GM03348 (cell line): Measurements from ENCODE around the gene RABGAP1L.

ENCODE experiments used
- DNase-seq: peaks from one replicate; pipeline ENCODE4 v3.0.0; 2012; ENCODE audit warnings: low spot score

RABGAP1L gene

GRCh38 chr1:174935961-174936727 lies 776.8 kb downstream of the RABGAP1L start:
- no peak for DNase-seq

- peak; percentile 6 for DNase-seq
Measured at GRCh38 chr1:174938281-174939007, 779.1 kb downstream of the RABGAP1L start.

DNA sequence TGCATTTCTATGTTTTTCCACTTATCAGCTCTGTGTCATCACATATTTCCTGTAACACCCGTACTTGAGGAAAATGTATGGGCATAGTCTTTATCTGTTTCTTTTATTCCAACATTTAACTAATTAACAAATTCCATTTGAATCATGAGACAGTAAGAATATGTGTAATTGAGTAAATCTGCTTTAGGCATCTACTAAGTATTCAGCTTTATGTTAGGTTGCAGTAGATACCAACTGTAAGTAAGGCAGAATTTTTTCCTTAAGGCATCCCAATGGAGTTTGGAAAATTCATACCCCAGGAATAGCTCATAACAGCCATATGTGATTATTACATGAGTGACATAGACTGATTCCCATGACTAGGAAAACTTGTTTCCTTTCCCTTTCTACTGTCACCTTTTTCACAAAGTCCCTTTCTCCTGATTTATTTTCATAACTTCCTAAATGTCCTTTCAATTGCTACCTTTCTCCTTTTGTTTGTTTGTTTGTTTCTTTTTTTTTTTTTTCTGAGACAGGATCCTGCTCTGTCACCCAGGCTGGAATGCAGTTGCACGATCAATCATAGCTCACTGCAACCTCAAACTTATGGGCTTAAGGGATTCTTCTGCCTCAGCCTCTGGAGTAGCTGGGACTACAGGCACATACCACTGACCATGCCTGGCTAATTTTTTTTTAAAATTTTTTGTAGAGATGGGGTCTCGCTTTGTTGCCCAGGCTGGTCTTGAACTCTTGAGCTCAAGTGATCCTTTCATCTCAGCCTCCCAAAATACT lies 780.6 kb downstream of the RABGAP1L start:
- no peak for DNase-seq

DNA sequence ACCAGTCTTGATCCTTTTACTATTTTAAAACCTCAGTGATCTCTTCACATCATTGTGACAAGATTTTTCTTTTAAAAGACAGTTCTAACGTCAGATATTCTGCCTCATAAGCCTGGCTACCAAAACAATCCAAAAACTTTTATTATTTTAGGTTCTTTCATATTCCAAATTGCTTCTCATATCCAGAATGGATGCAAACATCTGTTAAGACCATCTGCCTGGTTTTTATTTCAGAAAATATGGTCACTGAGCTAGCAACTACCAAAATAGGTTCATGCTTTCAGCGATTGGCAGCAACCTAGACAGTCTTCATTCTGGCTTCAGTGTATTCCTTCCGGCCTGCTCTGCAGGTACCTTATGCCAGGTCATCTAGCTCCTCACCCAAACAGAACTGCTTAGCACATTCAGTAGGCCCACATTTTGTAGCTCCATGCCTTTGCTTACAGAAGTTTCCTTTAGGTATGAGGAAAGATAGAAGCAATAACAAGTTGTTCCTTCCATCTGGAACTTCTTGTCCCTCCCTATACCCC lies 781.4 kb downstream of the RABGAP1L start:
- no peak for DNase-seq

DNA sequence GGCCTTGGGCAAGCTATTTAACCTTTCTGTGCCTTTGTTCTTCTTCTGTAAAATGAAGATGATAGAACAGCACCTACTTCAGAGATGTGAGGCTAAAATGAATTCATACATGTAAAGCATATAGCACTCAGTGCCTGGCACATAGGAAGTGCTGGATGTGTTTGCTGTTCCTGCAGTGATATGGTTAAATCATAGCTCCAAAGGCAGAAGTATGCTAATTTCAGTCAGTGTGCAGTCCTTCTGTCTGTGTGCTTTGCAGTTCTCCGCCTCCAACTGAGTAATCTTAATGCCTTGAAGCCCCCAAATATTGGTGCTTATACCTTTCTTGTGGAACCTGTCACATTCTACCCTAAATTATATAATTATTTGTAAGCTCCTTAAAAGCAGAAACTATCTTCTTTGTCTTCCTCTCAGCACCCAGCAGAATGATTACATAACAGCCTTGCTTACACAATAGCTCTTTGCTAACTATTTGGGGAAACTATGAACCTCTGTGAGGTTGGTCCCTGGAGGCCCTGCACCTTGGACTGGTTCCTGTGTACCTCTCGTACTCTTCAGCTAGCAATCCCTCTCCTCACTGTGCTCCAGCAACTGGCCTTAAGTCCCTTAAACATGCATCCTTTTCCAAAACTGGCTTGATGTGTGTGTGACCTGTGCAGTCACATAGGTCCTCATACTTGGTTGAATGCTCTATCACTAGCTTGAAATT lies 783.4 kb downstream of the RABGAP1L start:
- peak; percentile 41 for DNase-seq

GRCh38 chr1:174946031-174946430 lies 786.7 kb downstream of the RABGAP1L start:
- no peak for DNase-seq

DNA sequence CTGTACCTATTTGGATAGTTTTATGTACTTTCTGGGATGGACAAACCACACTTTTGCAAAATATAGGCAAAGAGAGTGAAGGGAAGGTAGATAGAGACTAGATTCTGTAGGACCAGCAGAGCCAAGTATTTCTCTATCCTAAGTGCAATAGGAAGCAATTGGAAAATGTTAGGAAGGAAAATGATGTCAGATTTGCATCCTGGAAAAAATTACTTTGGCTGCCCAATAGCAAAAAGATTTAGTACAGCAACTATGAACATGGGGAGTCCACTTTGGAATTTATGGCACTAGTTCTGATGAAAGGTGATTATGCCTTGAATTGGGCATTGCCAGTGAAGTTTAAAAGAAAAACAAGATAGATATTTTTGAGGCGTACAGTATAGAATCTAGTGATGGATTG lies 789.7 kb downstream of the RABGAP1L start:
- DNase-seq = no peak

DNA sequence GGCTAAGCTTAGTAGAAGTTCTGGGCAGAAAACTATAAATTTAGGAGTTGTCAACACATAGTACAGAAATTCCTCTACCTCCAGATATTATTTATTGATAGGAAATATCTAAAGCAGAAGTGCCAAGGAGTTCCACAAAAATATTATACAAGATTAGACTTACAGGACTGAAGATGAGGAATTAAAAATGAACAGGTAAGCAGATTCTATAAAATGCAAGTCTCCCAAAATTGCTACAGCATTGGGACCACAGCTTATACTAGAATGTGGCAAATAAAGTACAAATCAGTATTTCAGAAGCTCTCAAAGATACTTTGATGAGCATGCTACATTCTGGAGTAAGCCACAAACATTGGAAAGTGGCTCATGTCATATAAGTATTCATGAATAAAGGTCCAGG lies 790.3 kb downstream of the RABGAP1L start:
- no peak for DNase-seq

DNA sequence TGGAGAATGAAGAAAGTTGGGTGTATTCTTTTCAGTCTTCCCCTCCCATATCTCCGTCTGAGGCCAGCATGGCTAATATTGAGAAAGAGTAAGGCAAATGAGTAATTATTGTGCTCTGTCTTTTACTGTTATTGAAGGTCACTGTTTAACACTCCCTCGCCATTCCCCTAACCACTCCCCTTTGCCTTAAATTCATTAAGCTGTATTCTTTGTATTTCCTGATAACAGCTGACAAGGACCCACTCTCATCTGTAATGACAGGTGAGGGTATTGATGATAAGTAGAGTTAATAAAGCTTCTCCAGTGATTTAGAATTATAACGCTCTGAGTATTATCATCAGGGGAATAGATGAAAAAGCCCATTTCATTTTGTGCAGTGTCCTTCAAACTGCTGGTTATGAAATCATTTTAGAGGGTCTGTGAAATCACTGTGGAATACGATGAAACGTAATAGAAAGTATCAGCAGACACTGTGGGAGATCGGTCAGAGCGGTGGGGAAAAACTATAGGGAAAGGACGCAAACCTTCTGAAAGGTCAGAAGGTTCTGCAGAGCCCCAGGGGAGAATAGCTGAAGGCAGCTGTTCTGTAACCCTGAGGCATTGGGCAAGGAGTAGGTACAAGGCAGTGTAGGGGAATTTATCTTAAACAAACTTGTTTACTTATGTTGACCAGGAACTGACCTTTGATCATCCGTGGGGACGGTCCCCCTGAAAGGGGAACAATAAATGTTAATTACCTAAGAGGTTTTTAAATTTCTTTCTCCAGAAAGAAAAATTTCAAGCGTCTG lies 794.2 kb downstream of the RABGAP1L start:
- DNase-seq = no peak

GRCh38 chr1:174954073-174954460 lies 794.7 kb downstream of the RABGAP1L start:
- DNase-seq = no peak

DNA sequence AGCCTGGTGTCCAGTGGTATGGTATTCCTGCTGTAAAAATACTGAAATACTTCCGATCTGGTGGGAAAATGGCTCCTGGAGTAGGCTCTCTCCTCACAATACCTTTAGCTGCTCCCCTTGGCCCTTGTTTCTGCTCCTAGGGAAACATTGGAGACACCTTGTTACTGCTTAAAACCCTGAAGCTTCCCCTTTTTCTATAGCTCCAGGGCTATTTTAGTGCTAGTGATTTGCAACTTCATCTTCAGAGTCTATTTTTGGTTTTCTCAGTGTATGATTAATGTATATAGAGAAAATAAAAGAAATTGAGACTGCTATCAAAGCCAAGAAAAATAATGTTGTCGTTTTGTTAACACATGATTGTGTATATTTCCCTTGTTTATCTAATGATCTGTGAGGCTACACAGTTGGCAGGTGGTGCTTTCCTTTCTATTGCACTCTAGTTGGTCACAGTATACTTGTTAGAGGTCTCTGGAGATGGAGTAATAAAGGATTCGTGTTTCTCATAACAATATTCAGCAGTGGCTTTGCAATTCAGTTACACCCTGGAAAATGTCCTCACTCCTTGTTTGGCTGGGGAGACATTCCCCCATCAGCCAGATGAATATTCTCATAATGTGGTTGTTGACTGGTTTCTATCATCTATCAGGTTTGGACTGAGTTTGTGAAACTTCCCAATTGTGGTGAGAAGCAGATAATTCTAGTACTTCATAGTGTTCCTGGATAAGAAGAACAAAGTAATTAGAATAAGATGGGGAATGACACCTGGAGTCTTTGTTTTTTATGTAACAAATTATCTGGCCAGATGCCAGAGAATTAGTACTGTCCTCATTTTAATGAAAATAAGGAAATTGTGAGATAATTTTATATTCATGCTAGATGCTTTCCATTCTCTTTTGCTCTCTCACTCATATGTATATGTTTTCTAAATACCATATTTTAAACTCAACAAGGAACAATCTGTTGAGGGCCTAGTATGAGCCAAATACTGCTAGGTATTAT lies 795.6 kb downstream of the RABGAP1L start:
- DNase-seq = no peak

GRCh38 chr1:174956086-174956485 lies 796.8 kb downstream of the RABGAP1L start:
- DNase-seq = no peak

DNA sequence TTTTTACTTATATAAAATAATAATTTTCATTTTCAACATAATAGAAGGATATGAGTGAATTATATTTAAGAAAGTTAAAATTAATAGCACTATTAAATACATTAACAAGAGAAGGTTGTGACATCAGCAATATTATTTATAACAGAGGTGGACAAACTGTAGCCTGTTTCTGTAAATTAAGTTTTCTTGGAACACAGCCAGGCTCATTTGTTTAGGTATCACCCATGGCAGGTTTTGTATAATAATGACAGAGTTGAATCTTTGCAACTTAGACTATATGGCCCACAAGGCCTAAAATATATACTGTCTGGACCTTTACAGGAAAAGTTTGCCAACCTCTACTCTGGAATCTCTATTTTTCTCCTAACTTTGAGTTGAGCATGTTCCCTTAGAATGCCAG lies 797.7 kb downstream of the RABGAP1L start:
- no peak for DNase-seq

GRCh38 chr1:174957829-174958228 lies 798.5 kb downstream of the RABGAP1L start:
- DNase-seq = no peak

GRCh38 chr1:174958396-174958795 lies 799.1 kb downstream of the RABGAP1L start:
- DNase-seq = no peak

DNA sequence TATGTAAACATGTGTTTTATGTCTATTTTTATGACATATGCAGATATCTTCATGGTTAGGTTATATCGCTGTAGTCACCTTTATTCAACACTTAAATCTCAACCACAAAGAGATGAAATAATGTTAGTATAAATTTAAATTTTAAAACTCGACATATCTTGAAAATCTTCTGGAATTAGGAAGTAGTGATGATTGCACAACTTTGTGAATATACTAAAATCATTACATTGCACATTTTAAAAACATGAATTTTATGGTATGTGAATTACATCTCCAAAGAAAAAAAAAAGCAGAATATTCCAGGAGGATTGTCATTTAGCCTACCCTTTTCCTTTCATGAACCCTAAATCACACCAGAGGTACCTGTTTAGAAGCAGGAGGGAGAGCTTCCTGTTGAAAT lies 801.0 kb downstream of the RABGAP1L start:
- DNase-seq = no peak

DNA sequence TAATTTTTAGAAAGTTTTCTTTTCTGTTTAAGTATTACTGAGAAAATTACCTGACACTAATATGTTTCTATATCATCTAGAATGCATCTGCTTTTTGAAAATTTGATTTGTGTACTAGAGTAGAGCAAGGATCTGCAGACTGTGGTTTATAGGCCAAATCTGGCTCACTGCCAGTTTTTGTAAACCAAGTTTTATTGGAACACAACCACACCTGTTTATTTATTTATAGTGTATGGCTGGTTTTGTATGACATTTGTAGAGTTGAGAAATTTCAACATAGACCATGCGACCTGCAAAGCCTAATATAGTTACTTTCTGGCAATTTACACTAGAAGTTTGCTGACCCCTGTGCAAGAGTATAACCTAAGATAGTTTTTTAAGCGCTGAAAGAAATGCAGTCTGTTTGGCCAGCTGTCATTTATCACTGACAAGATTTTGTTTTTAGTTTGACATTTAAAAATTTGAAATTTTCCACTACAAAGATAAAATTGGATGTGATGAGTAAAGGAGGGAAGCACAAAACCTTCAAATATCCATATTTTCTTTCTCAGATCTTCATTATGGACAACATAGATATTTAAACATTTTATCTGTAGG lies 804.3 kb downstream of the RABGAP1L start:
- DNase-seq = no peak

GRCh38 chr1:174964261-174964971 lies 805.1 kb downstream of the RABGAP1L start:
- DNase-seq = no peak

- DNase-seq = no peak
Measured at GRCh38 chr1:174964972-174965361, 805.6 kb downstream of the RABGAP1L start.
